Measurements from ENCODE around the gene MED25.

DNA sequence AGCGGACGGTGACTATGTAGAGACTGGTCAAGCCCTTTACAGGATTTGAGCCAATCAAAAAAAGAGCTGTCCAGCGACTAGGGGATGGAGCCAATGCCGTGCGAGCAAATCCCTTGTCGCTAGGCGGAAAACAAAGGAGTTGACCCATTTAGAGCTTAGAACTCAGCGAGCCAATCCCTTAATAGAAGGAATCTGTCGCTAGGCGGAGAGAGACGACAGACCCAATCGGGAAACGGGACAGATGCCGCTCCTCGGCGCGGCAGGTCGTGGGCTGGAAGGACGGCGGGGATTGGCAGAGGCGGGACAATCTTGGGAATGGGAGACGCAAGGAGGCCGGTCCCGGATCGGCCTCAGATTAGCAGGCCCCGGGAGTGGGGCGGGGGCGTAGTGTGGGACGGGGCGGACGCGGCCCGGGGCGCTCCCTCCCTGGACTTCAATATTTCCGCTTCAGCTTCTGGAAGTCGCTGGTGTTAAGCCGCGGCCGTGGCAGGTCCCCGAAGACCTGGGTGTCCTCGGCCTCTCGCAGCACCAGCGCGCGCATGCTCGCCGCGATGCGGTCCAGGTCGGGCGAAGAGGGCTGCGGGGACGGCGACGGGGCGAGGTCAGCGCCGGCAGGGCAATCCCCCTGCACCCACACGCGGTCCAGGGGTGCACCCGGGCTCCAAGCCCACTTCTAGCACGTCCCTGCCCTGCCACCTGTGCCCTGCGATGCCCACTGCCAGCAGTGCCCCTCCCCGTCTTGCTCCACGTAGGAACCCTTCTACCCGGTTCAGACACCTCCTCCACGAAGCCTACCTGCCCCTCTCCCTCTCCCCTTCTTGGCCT, 51.6 kb downstream of the MED25 start:
- no peak for TF ChIP-seq SP1 (IDR thresholded peaks at IDR 0.05)
- no peak for TF ChIP-seq FOXM1 (IDR thresholded peaks at IDR 0.05; ENCODE audit: borderline replicate concordance)
- TF ChIP-seq BHLHE40 (IDR thresholded peaks at IDR 0.05; ENCODE audit: borderline replicate concordance), result no peak
